HuH-7 (cell line): ENCODE data around the gene PTPN23.
A peak's percentile ranks its signal among the peaks of the same experiment; 100 is the strongest.

ENCODE experiments used
- DNase-seq: peaks from one replicate; pipeline ENCODE4 v3.0.0; 2011; ENCODE audit warnings: low spot score

PTPN23 gene

DNA sequence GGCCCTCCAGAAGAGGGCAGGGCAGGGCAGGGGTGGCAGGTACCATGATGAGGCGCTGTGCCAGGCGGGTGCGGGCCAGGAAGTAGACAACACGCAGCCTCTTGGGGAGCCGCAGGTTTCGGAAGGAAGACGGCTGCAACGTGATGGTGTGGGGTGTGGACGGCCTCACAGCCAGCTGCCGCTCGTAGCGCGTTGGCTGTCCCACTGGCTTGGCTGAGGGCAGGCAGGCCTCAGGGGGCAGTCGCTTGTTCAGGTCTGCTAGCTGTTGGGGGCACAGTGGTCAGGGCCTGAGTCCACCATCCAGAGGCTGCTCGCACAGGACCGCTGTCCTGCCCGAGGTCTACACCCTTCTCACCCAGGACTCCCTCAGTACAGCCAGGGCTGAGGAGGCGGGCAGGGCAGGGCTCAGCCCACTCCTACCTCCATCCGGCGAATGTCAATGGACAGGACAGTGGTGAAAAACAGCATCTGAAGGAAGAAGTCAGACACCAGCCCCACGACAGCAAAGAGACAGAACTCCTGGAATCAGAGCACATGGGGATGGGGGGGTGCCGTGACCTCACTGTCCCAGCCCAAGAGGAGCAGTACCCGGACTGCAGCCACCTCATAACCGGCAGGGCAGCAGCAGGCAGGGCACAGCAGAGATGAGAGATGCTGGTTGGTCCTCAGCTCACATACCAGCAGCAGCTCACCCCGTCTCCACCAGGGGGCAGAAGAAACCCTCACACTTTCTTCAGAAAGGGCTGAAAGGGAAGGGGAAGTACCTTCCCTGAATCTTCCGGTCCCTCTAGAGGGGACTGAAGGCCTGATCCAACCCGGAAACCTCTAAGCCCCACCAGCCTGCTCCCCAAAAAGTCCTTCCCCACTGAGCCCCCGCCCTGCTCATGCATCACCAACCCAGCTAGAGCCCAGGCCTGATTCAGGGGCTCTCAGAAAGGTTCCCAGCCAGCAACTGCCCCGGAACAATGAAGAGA lies 40.0 kb downstream of the PTPN23 start:
- peak; percentile 94 for DNase-seq

DNA sequence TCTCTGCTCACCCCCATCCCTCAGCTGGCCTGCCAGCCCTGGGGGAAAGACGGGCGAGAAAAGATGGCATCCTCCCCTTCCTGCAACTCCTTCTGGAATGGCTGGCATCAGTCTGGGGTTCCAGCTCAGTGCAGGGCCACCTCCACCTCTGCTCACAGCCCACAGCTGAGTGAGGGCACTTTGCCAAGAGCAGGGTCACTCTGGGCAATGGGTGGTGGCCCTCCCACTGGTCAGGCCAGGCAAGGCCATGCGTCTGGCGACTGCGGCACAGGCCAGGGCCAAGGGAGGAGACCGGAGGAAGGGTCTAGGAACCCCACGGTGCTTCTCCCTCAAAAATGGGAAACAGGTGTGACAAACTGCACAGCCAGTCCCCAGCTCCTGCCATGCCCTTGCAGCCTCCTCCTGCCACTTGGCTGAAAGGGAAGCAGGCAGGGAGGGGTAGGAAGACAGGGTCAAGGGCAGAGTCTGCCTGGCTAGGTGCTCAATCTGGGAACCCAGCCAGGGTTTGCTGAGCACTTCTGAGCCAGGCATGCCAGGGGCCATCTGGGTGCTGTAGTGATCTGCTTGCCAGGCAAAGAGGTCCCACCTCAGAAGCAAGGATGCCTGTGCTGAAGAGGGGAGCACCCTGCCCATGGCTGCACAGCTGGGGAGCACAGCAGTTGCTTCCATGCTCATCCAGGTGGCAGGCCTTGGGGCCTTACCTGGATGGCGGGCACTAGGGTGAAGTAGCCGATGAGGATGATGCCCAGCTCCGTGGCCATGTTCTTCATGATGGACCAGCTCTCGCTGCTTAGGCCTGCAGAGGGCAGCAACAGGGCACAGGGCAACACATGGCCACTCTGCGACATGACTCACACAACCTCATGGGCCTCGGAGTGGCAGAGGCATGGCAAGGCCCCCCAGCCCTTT lies 41.2 kb downstream of the PTPN23 start:
- peak; percentile 34 for DNase-seq

GRCh38 chr3:47422743-47423142 lies 41.9 kb downstream of the PTPN23 start:
- no peak for DNase-seq

GRCh38 chr3:47423548-47424145 lies 42.8 kb downstream of the PTPN23 start:
- no peak for DNase-seq

DNA sequence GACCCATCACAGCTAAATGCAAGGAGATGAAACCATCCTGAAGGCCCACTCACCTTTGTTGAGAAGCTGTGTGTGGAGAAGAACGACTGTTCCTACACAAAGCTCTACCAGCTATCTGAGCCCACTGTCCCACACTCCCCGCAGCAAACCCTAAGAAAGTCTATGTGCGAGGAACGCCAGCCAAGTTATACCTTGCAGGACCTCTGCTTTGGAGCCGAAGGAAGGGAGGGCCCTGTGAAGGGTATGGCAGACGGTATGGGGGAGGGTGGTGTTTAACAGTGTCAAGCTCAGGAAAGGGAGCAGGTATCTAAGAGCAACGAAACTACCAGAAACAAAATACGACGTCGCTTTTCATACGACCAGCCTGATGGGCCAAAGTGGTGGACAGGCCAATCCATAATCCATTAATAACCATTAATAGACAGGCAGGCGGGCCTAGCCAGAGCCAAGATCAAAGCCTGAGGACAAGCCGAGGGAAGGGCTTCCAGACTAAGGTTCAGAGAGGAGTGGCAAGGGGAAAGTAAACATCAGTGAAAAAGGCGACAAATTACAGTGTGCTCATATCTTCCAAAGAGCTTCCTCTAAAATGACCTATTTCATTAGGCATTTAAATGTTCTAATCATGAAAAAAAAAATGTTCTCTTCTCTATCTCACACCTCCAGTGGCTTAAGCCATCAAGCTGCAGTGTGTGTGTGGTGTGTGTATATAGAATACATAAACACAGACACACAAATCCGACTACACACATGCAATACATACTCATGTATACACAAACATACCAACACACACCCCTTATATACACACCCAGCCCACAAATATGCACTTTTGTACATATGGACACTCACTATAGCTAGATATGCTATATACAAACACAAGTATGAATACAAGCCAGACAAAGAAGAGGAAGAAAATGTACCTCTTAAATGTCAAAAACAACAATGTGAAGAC lies 43.9 kb downstream of the PTPN23 start:
- DNase-seq = no peak

GRCh38 chr3:47425383-47425778 lies 44.6 kb downstream of the PTPN23 start:
- no peak for DNase-seq

- DNase-seq = no peak
These were observed 45.1 kb downstream of the PTPN23 start for GRCh38 chr3:47425959-47426358.

DNA sequence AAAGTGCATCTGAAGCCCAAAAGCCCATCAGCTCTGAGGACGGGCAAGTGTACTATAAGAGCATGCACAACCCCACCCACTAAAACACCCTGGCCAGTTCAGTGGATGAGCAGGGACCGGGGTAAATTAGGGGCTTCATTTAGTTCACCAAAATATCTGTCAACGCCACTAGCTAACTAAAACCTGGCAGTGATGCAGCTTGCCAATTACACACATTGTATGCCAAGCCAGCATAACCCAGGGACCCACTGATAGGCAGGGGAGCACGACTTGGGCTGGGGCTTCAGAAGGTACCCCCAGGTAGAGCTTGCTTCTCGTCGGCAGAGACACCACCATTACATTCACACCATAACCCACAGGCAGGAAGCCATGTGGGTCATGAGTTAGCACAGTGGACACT lies 47.0 kb downstream of the PTPN23 start:
- DNase-seq = no peak

GRCh38 chr3:47428662-47429061 lies 47.8 kb downstream of the PTPN23 start:
- no peak for DNase-seq

DNA sequence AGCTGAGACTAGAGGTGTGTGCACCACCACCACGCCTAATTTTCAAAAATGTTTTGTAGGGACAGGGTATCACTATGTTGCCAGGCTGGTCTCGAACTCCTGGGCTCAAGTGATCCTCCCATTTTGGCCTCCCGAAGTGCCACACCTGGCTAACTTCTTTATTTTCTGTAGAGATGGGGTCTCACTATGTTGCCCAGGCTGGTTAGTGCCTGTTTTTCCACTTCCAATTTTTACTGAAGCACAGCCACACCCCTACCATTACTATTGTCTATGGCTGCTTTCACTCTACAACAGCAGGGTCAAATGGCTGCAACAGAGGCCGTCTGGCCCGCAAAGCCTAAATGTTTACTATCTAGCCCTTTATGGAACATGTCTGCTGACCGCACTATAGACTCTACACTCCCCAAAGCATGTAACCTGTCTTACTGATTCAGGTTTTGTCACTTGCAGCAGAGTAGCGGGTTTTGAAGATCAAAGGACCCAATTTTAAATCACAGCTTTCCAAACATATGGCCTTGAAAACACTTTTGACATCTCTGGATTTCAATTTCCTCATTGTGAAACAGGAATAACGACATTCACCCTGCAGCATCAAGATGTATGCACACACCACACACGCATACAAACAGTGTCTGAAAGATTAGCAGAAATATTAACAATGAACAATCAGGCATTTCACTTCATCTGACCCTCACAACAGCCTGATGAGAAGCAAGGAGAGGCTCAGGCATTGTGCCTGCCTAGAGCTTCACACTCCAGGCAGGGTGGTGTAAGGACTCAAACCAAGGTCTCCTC lies 48.9 kb downstream of the PTPN23 start:
- no peak for DNase-seq

GRCh38 chr3:47430606-47431005 lies 49.8 kb downstream of the PTPN23 start:
- DNase-seq = no peak

GRCh38 chr3:47431225-47431624 lies 50.4 kb downstream of the PTPN23 start:
- DNase-seq = no peak

- DNase-seq = no peak
These were observed 51.9 kb downstream of the PTPN23 start for GRCh38 chr3:47432673-47433072.

GRCh38 chr3:47433796-47434195 lies 53.0 kb downstream of the PTPN23 start:
- no peak for DNase-seq

DNA sequence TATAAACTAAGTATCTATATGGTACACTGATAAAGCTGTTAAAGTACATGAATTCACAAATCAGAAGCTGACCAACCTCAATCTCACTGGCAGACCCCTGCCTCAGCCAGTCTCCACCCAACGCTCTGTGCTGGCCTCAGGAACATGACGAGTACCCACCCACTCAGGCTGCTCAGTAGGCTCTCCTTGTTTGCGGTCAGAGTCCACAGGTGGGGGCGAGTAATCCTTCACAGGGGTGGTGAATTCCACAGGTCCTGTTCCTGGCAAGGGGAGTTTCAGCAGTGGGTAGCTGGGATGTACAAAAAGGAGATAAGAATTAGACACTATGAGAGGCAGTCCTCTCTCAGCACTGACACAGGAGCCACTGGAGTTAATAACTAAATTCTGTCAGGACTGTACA lies 54.0 kb downstream of the PTPN23 start:
- DNase-seq = no peak

DNA sequence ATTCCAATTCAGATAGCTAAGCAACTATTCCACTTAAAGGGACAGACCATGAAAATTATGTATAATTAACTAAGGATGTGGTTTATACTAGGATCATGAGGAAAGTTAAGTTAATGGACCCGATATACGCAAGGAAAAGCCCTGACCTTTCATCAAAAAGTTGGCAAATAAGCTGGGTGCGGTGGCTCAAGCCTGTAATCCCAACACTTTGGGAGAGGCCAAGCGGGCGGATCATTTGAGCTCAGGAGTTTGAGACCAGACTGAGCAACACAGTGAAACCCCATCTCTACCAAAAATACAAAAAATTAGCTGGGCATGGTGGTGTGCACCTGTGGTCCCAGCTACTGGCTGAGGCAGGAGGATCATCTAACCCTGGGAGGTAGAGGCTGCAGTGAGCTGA lies 55.4 kb downstream of the PTPN23 start:
- DNase-seq = no peak

DNA sequence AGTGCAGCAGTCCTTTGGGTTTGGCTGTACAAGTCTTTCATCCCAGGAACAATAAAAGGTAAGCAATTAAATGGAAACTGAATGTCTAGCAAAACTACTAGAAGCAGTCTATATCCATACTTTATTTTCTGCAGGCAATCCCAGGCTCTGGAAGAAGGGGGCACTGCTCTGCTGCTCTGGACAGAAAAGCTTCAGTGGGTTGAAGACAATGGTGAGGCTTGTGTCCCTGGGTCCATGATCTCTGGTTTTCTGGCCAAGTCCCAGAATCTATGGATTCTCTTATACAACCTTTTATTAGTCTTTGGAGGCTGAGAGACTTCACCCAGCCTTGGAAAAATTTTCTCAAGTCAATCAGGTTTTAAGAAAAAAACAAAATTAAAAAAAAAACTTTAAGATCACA lies 59.3 kb downstream of the PTPN23 start:
- no peak for DNase-seq

- DNase-seq = no peak
These were observed 61.2 kb downstream of the PTPN23 start for GRCh38 chr3:47441796-47442551.

DNA sequence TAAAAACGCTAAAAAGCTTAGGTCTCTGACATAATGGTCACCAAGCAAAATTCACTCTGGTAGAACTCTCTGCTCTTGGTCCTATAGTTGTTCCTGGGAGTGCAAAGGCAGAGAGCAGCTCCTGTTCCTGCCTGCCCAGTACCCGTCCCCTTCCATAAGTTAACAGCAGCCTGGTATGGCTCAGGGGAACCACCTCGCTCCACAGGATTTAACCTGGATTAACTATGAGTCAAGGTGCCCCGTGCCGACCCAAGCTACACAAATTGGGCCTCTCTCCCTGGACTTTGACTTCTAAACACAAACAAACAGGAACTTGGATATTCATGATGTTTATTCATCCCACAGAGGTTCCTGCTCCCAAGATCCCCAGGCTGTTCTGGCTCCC lies 62.8 kb downstream of the PTPN23 start:
- no peak for DNase-seq

GRCh38 chr3:47444103-47444502 lies 63.3 kb downstream of the PTPN23 start:
- DNase-seq = no peak
